T-cell (primary cell): ENCODE data around the gene FAM184B. TPM values are rescaled to one million over a fixed set of nuclear protein-coding genes. Genes with fewer than 3 reads are reported as not detected.

Experiments used
- ATAC-seq, 4 experiments: fragments of 200-7000 bp in 3 of 4; fragments of 150-1000 bp in 1 of 4; cut with Tn5 transposase; replicated peaks in 1 of 4; 1 replicate in 3 of 4; 2 replicates in 1 of 4; pipeline ENCODE4 v1.10.0; 2021; ENCODE audit warnings: moderate library complexity in 3 of 4, mild to moderate bottlenecking in 2 of 4, moderate number of reproducible peaks in 1 of 4
- CTCF ChIA-PET, 2 donors: fragments of 300-600 bp; sonication (Branson Sonifier 250); formaldehyde crosslinking; loops; one replicate each; lab custom pipeline; 2022; ENCODE audit warnings: antibody characterized with exemption in 2 of 2; lab: Charles Lee
- POLR2A ChIA-PET, 2 donors: fragments of 300-600 bp; sonication (Branson Sonifier 250); formaldehyde crosslinking; loops; one replicate each; lab custom pipeline; 2022; ENCODE audit warnings: antibody characterized with exemption in 2 of 2; lab: Charles Lee
- DNase-seq, 35 experiments: peaks; one replicate each; pipeline versions ENCODE4 v3.0.0 to v3.0.0-alpha.2; 2013 to 2023
- H3K27ac ChIP-seq: one replicate; pipeline ENCODE4 v1.5.1; 2013; ENCODE audit warnings: low read length
- H3K27me3 ChIP-seq, 2 experiments: replicated peaks in 1 of 2; 1 replicate in 1 of 2; 2 replicates in 1 of 2; pipeline versions ENCODE4 v1.6.1 to v1.7.0; 2013; ENCODE audit warnings: low read length in 1 of 2, mixed read lengths in 1 of 2; ENCODE audit not compliant: control insufficient read depth in 2 of 2, insufficient read depth in 2 of 2; ENCODE audit errors: extremely low read depth in 1 of 2
- H3K36me3 ChIP-seq, 2 donors: 1 replicate in 1 of 2; 2 replicates in 1 of 2; pipeline versions ENCODE4 v1.6.1 to v1.7.0; 2013; ENCODE audit warnings: low read length in 1 of 2; ENCODE audit not compliant: control insufficient read depth in 2 of 2, insufficient read depth in 1 of 2; ENCODE audit errors: extremely low read depth in 1 of 2
- H3K4me1 ChIP-seq, 2 experiments: 1 replicate in 1 of 2; 2 replicates in 1 of 2; pipeline versions ENCODE4 v1.6.1 to v1.7.0; 2013; ENCODE audit warnings: low read length in 2 of 2, mixed read lengths in 1 of 2; ENCODE audit not compliant: insufficient read depth in 2 of 2, control insufficient read depth in 1 of 2; ENCODE audit errors: extremely low read depth in 1 of 2
- H3K4me3 ChIP-seq, 2 donors: 1 replicate in 1 of 2; 2 replicates in 1 of 2; pipeline versions ENCODE4 v1.5.1 to v1.7.0; 2013; ENCODE audit warnings: mild to moderate bottlenecking in 2 of 2, low read length in 1 of 2, moderate library complexity in 1 of 2; ENCODE audit not compliant: control insufficient read depth in 1 of 2; ENCODE audit errors: extremely low read depth in 1 of 2
- H3K9me3 ChIP-seq: 2 replicates; pipeline ENCODE4 v1.7.0; 2013
- H3K27ac Mint-ChIP-seq, 2 donors: one replicate each; pipeline ENCODE4 v1.8.0; 2020 to 2021; ENCODE audit warnings: mild to moderate bottlenecking in 2 of 2, mixed read lengths in 2 of 2
- H3K27me3 Mint-ChIP-seq, 2 donors: one replicate each; pipeline ENCODE4 v1.8.0; 2021 to 2022; ENCODE audit warnings: mixed read lengths in 2 of 2
- H3K36me3 Mint-ChIP-seq: one replicate; pipeline ENCODE4 v1.8.0; 2021; ENCODE audit warnings: mixed read lengths
- H3K4me1 Mint-ChIP-seq, 3 donors: one replicate each; pipeline ENCODE4 v1.8.0; 2020 to 2022; ENCODE audit warnings: mixed read lengths in 3 of 3, mild to moderate bottlenecking in 1 of 3
- H3K4me3 Mint-ChIP-seq, 3 donors: one replicate each; pipeline ENCODE4 v1.8.0; 2020 to 2022; ENCODE audit warnings: mild to moderate bottlenecking in 3 of 3, mixed read lengths in 3 of 3, moderate library complexity in 3 of 3
- H3K9me3 Mint-ChIP-seq, 3 donors: one replicate each; pipeline ENCODE4 v1.8.0; 2020 to 2022; ENCODE audit warnings: mixed read lengths in 3 of 3
- WGBS: methylation state at CpG from one replicate; pipeline ENCODE4 v1.1.5; 2013; ENCODE audit warnings: missing lambda C conversion rate; ENCODE audit not compliant: insufficient coverage; 5-methylcytosine and 5-hydroxymethylcytosine counted together
- total RNA-seq, 35 experiments: library from RNA in 6 of 35; stranded (reverse) in 6 of 35; fragments of 120-200 nt in 1 of 35; gene quantifications; one replicate each; pipeline versions ENCODE4 v1.2.1 to v1.2.4 and lab custom pipeline; 2013 to 2026

Gene FAM184B
- total RNA-seq, 5 donors from 2014 or later (not counting 1 experiment from before 2014, with no cell fraction given): 0.03 to 0.09 (median 0.06) TPM; not detected in 2

GRCh38 chr4:17786567-17786966 lies 5.1 kb upstream of the FAM184B start:
- peaks cover 15 to 18% (median 17%) of the 10 kb centered on the region in 3 donors for H3K4me1 Mint-ChIP-seq

GRCh38 chr4:17785858-17786257 lies 4.4 kb upstream of the FAM184B start:
- ChIA-PET POLR2A (no interaction called here), CTCF (no interaction called here)
- peaks cover 13 to 16% of the 10 kb centered on the region in 2 donors for H3K27me3 Mint-ChIP-seq
- H3K4me3 Mint-ChIP-seq: no peak overlapping the region
- H3K4me1 ChIP-seq: peaks cover 0 to 9% of the 10 kb centered on the region in 2 experiments
- H3K9me3 Mint-ChIP-seq: no peaks in the 10 kb centered on the region
- H3K9me3 ChIP-seq: no peaks in the 10 kb centered on the region
- H3K27ac ChIP-seq: no peak overlapping the region
- WGBS: no CpG with 5 or more reads among the region's 5 CpGs
- H3K4me1 Mint-ChIP-seq: peaks cover 15 to 20% (median 19%) of the 10 kb centered on the region in 3 donors
- DNase-seq: no peak
- peaks cover 5 to 17% of the 10 kb centered on the region in 2 experiments for H3K27me3 ChIP-seq
- H3K4me3 ChIP-seq: no peak overlapping the region
- ATAC-seq: no peak
- H3K36me3 ChIP-seq: no peaks in the 10 kb centered on the region
- H3K36me3 Mint-ChIP-seq: peaks cover 17% of the 10 kb centered on the region
- H3K27ac Mint-ChIP-seq: no peak overlapping the region

More at GRCh38 chr4:17786567-17786966, 5.1 kb upstream of the FAM184B start:
- Mint-ChIP-seq H3K36me3 (peaks cover 22% of the 10 kb centered on the region), H3K27me3 (peaks cover 12 to 14% of the 10 kb centered on the region in 2 donors), H3K27ac (no peak overlapping the region), H3K9me3 (no peaks in the 10 kb centered on the region), H3K4me3 (no peak overlapping the region)
- no peak overlapping the region for H3K27ac ChIP-seq
- ChIA-PET CTCF (no interaction called here), POLR2A (no interaction called here)
- H3K27me3 ChIP-seq: peaks cover 5 to 10% of the 10 kb centered on the region in 2 experiments
- WGBS: 17% methylated on average over 1 of the region's 5 CpGs
- ATAC-seq: no peak
- peaks cover 0 to 2% of the 10 kb centered on the region in 2 experiments for H3K4me1 ChIP-seq
- H3K9me3 ChIP-seq: no peaks in the 10 kb centered on the region
- no peak for DNase-seq
- no peaks in the 10 kb centered on the region for H3K36me3 ChIP-seq
- H3K4me3 ChIP-seq: no peak overlapping the region

DNA sequence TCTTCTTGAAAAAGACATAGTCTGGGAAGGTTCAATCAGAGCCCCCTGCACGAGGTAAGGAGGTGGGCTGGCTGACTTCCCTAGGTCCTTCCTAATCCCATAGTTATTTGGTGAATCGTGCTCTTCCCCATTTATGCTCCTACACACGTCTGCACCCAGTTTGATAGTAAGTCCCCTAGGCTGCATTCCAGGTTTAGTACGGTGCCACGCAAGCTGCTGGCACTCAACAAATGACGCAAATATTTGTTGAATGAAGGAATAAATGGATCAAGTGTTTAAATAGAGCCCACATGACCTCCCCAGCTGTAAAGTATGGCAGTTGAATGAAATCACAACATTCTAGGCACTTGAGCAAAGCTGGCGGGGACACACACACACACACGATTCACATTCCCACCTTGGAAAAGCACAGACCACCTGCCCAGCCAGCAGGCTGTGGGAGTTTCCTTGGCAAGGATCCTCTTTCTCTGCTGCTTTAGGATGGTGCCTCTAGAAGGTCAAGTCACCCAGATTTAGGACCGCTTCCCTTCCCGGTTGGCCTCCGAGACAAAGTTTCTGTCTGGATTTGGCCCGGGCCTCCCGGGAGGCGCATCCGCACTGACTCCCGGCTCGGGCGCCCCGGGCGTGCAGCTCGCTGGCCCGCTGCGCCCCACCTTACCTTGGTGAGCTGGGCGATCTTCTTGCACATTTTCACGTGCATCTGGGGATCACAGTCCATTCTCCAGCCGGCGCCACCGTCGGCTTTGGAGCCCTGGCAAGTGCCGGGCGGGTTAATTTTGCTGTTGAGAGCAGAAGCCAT lies 721 bp downstream of the FAM184B start:
- POLR2A ChIA-PET: interaction anchor here in 1 of 2 donors (0.7 kb wide), 1 partner anchor 111 kb away, joined by 4 read pairs; no protein-coding TSS in a partner anchor
- 15% methylated on average over 26 of the region's 31 CpGs for WGBS
- peaks cover 10 to 19% (median 13%) of the 10 kb centered on the region in 3 donors for H3K4me1 Mint-ChIP-seq
- Histone ChIP-seq H3K27me3 (peaks cover 15 to 31% of the 10 kb centered on the region in 2 experiments), H3K27ac (no peak overlapping the region), H3K4me3 (peak overlapping the region in 1 of 2 donors; percentile 54), H3K36me3 (no peaks in the 10 kb centered on the region), H3K9me3 (no peaks in the 10 kb centered on the region), H3K4me1 (peaks cover 0 to 13% of the 10 kb centered on the region in 2 experiments)
- no peak overlapping the region for H3K27ac Mint-ChIP-seq
- ATAC-seq: no peak
- no peaks in the 10 kb centered on the region for H3K36me3 Mint-ChIP-seq
- H3K27me3 Mint-ChIP-seq: peaks cover 35 to 43% of the 10 kb centered on the region in 2 donors
- H3K4me3 Mint-ChIP-seq: peak overlapping the region in 1 of 3 donors; percentile 74
- CTCF ChIA-PET: no interaction called here
- no peak for DNase-seq
- no peaks in the 10 kb centered on the region for H3K9me3 Mint-ChIP-seq

- CTCF ChIA-PET: no interaction called here
- H3K4me3 Mint-ChIP-seq: no peak overlapping the region
- POLR2A ChIA-PET: no interaction called here
Observed at GRCh38 chr4:17778431-17778830, 3.0 kb downstream of the FAM184B start.

GRCh38 chr4:17773135-17773698 lies 8.2 kb downstream of the FAM184B start:
- H3K36me3 ChIP-seq: no peaks in the 10 kb centered on the region
- Mint-ChIP-seq H3K9me3 (no peaks in the 10 kb centered on the region), H3K36me3 (no peaks in the 10 kb centered on the region), H3K4me3 (no peak overlapping the region), H3K4me1 (no peaks in the 10 kb centered on the region), H3K27me3 (peaks cover 4 to 6% of the 10 kb centered on the region in 2 donors), H3K27ac (no peak overlapping the region)
- peaks cover 0 to 6% of the 10 kb centered on the region in 2 experiments for H3K27me3 ChIP-seq
- no peak overlapping the region for H3K27ac ChIP-seq
- WGBS: 61% methylated on average over 3 of the region's 10 CpGs
- H3K4me3 ChIP-seq: no peak overlapping the region
- CTCF ChIA-PET: no interaction called here
- no peaks in the 10 kb centered on the region for H3K9me3 ChIP-seq
- POLR2A ChIA-PET: no interaction called here
- ATAC-seq (no peak), DNase-seq (no peak)
- H3K4me1 ChIP-seq: no peaks in the 10 kb centered on the region

More at GRCh38 chr4:17778431-17778830, 3.0 kb downstream of the FAM184B start:
- no peak overlapping the region for H3K27ac ChIP-seq
- ATAC-seq: no peak
- H3K36me3 Mint-ChIP-seq: no peaks in the 10 kb centered on the region
- no peaks in the 10 kb centered on the region for H3K9me3 Mint-ChIP-seq
- WGBS: no CpG with 5 or more reads among the region's 3 CpGs
- H3K4me3 ChIP-seq: no peak overlapping the region
- peaks cover 10 to 18% (median 13%) of the 10 kb centered on the region in 3 donors for H3K4me1 Mint-ChIP-seq
- no peak for DNase-seq
- H3K27me3 Mint-ChIP-seq: peaks cover 34 to 43% of the 10 kb centered on the region in 2 donors
- peaks cover 15 to 31% of the 10 kb centered on the region in 2 experiments for H3K27me3 ChIP-seq
- no peaks in the 10 kb centered on the region for H3K9me3 ChIP-seq
- no peak overlapping the region for H3K27ac Mint-ChIP-seq
- H3K36me3 ChIP-seq: no peaks in the 10 kb centered on the region
- peaks cover 0 to 13% of the 10 kb centered on the region in 2 experiments for H3K4me1 ChIP-seq

GRCh38 chr4:17771284-17771908 lies 10.0 kb downstream of the FAM184B start:
- ChIA-PET CTCF (no interaction called here), POLR2A (no interaction called here)
- Mint-ChIP-seq H3K36me3 (no peaks in the 10 kb centered on the region), H3K9me3 (no peaks in the 10 kb centered on the region), H3K4me3 (no peak overlapping the region), H3K27ac (no peak overlapping the region), H3K27me3 (peaks cover 2 to 4% of the 10 kb centered on the region in 2 donors), H3K4me1 (no peaks in the 10 kb centered on the region)
- WGBS: 86% methylated on average over 4 of the region's 8 CpGs
- Histone ChIP-seq H3K36me3 (no peaks in the 10 kb centered on the region), H3K4me3 (no peak overlapping the region), H3K27me3 (peaks cover 0 to 6% of the 10 kb centered on the region in 2 experiments), H3K4me1 (no peaks in the 10 kb centered on the region), H3K27ac (no peak overlapping the region), H3K9me3 (no peaks in the 10 kb centered on the region)
- no peak for DNase-seq
- no peak for ATAC-seq
